Hematopoietic multipotent progenitor cell treated with erythropoietin and hydrocortisone succinate and interleukin-3 and kit ligand, for 6 days (in vitro differentiated cells): Measurements from ENCODE around the gene APOA1.
A peak's percentile ranks its signal among the peaks of the same experiment; 100 is the strongest.
"Not testable (repeated sequence)": the region's sequence is repeated elsewhere in the genome, so short reads cannot be mapped to it uniquely, and the experiment has no call there.

ENCODE experiments used
- DNase-seq: peaks from one replicate; pipeline ENCODE4 v3.0.0-alpha.2; 2015

The APOA1 gene

DNA sequence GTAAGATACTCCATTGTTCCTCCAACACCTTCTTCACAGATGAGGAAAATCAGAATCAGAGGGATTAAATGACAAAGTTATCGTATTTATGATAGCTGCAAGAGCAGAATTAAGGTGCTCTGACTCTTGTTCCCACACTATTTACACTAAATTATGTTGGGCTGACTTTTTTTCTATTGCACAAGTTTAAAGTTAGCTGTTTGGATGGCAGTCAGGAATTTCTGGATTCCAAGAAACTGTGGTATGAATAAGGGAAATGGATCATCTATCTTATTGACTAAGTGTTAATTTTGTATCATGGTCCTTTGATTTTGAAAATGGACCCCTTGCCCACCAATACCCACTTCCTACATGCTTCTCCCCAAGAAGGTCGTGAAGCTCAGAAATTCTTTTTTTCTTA is 19.9 kb upstream of the APOA1 start:
- DNase-seq = no peak

DNA sequence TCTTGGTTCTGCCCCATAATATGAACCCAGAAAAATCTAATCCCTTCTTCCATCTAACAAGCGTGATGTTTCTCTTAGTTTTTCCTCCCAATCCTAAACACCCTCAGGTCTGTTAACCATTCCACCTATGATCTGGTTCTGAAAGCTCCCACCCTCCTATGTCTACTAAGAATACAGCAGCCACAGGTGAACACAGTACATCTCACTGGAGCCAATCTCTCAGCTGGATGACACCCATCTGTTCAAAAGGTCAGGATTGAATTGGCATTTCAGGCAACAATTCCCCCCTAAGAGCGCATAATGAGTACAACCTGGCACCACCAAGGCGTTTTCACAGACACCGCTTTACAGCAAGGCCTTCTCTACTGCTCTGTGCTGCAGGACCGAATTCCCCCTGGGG is 19.0 kb upstream of the APOA1 start:
- no peak for DNase-seq

DNA sequence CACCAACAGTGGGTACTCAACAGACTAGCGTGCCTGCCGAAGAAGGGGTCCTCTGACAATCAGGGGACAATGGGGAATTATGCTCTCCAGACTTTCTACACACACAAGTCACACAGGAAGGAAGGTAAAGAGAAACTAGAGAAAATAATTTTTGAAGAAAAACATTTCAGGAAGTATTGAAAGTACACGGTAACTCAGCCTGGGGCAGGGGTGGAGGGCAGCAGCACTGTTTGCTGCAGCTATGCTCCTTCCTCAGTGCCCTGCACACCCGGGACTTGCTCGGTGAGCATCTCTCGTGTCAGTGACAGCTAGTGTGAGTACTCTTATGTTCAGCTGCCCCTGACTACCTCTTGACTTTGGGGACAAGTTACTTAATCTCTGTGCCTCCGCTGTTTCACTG is 18.0 kb upstream of the APOA1 start:
- no peak for DNase-seq

DNA sequence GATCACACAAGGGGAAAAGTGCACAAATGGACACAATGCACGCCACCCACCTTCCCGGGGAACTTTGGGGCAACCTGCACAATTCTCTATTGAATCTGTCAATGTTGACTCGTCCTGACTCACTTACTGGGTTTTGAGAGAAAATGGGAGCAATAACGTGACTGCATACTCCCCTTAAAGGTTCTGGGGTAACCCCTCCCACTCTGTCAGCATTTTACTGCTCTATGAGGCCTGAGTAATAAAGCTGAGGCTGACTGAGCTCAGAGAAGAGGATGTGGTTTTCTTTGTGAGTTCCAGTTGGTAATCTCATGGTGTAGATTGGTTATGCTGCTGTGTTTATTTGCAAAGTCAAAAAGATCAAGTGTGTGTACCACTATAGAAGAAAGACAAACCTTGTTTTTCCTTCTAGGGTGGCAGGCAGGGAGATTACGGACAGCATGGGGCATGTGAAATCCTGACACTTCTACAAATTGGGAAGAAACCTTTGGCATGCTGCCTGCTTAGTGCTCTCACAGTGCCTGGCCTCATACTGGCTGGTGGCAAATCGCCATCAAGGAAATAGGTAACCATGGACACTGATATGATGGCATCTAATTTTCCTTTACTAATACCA is 16.1 kb upstream of the APOA1 start:
- peak; percentile 89 for DNase-seq

- DNase-seq = peak; percentile 59
These were observed 15.0 kb upstream of the APOA1 start for GRCh38 chr11:116852261-116853031.

GRCh38 chr11:116851626-116852025 is 14.2 kb upstream of the APOA1 start:
- peak; percentile 73 for DNase-seq

DNA sequence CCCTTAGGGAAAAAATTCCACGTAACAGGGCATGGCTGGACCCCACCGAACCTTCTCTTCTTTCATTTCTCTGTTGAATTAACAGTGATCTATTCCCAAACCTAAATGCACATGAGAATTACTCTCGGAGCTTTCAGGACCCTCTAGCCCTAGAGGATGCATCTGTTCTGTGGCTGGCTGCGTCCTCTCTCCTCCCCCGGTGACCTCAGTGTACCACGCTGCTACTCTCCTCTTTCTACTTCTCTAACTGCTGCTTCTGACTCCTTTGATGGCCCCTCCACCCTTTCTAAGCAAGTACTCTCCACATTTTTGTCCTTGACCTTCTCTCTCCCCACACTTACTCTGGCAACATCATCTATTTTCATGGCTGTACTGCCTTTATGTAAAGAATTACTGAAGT is 12.1 kb upstream of the APOA1 start:
- DNase-seq = no peak

DNA sequence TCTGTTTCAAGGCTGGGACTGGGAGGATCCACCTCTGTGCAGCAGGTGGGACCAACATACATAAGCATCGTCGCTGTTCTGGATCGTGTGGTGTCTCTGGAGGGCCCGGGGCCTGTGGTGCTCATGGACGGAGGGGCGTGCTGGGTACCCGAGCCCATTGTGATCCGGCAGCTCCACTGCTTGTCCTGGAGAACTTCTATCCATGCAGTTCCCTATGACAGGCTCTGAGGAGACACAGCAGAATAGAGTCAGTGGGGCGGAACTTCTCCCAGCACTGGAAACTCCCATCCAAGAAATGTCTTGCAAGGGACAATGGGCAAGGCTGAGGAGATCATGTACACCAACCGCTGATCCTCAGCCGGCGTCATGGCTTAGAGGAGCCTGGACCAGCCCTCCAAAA is 11.6 kb upstream of the APOA1 start:
- no peak for DNase-seq

DNA sequence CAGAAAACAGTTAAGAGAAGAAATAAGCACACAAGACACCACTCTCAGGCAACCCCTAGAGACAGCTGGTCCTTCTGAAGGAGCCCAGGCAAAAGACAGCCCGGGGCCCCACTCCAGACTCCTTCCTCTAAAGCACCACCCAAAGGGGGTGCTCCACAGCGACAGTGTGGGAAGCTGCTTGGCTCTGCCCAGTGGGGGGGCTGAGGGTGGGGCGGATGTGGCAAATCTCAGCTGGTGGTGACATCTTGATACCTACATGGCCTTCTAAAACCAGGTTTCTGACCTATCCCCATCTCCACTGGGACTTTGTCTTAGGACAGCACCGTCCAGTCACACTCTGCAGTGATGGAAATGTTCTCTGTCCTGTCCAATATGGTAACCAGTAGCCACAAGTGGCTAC is 10.2 kb upstream of the APOA1 start:
- DNase-seq = no peak

GRCh38 chr11:116844722-116845121 is 7.3 kb upstream of the APOA1 start:
- no peak for DNase-seq

DNA sequence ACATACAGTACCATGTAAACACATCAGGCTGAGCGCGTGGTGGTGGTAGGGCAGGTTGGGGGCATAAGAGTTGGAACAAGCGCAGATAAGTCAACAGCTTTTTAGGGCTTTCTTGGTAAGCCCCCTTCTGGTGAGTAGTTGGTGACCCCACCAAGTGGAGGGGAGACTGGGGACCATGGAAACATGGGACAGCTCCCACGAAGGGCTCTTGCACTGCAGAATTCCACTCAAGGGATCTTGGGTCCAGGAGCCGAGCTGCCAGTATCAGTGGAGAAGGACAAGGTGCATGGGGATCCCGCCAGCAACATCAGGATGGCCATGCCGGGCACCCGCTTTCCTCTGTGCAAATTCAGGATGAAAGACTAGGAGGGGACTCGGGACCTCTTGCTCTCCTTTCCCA is 6.2 kb upstream of the APOA1 start:
- DNase-seq = no peak

- no peak for DNase-seq
These were observed 5.5 kb upstream of the APOA1 start for GRCh38 chr11:116842909-116843308.

DNA sequence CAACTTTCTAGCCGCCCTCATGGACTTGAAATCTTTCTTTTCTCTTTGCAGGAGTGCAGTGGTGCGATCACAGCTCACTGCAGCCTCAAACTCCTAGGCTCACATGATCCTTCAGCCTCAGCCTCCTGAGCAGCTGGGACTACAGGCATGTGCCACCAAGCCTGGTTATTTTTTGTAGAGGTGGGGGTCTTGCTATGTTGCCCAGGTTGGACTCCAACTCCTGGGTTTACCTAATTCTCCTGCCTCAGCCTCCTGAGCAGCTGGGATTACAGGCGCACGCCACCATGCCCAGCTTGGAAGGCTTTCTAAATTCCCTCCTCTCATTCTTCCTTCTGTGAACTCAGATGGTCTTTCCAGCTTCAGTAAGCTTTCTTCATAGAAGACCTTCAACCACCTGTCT is 4.7 kb upstream of the APOA1 start:
- no peak for DNase-seq

DNA sequence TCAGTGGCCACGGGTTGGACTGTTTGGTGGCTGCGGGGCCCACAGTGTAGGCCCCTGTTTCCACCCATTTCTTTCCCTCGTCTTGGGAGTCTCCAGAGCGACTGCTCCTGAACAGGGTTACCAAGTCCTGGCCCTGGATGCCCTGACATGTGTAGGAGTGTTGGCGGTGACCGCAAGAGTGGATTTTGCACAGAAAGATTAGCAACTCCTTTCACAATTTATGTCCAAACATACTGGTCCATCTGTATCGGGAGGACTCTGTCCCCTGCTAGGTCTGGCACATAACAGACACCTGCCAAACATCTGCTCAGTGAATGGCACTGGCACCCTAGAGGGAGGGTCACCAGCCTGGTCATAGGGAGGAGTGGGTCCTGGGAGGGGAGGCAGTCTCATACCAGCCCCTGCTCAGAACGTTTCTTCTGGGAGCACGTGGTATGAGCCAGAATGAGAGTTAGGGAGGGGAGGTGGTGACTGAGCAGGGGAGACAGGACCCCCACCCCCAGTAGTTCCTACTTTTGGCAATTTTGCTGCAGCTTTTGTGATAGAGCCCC is 3.4 kb upstream of the APOA1 start:
- no peak for DNase-seq

GRCh38 chr11:116840224-116840745 is 2.9 kb upstream of the APOA1 start:
- peak; percentile 33 for DNase-seq

- no peak for DNase-seq
These were observed 1.1 kb upstream of the APOA1 start for GRCh38 chr11:116838321-116839084.

DNA sequence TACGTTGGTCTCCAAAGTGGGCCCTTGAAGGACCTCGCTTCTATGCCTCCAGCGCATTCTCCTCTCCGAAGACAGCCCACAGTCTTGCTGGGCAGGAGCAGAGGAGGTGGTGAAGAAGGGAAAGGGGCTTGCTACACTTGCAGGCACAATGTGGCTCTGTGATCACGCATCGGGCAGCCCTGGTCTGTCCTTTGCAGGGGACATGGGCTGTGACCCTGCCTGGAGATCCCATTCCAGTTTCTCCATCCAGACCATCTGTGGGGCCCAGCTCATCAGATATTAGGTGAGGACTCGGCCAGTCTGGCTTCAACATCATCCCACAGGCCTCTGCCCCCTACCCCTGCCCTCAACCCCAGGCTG is 810 bp downstream of the APOA1 start:
- no peak for DNase-seq

DNA sequence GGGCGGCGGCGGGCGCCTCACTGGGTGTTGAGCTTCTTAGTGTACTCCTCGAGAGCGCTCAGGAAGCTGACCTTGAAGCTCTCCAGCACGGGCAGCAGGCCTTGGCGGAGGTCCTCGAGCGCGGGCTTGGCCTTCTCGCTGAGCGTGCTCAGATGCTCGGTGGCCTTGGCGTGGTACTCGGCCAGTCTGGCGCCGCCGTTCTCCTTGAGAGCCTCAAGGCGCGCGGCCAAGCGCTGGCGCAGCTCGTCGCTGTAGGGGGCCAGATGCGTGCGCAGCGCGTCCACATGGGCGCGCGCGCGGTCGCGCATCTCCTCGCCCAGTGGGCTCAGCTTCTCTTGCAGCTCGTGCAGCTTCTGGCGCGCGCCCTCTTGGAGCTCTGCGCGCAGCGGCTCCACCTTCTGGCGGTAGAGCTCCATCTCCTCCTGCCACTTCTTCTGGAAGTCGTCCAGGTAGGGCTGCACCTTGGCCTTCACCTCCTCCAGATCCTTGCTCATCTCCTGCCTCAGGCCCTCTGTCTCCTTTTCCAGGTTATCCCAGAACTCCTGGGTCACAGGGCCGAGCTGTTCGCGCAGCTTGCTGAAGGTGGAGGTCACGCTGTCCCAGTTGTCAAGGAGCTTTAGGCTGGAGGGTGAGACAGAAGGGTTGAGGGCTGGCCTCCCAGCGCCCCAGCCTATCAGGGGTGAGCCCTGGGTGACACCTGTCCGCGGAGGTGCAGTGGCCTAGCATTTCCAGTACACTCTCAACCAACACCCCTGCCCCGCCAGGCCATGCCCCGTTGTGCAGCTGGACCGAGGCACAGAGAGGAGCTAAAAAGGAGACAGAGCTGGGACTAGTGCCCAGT is 1.4 kb downstream of the APOA1 start:
- peak; percentile 95 for DNase-seq

DNA sequence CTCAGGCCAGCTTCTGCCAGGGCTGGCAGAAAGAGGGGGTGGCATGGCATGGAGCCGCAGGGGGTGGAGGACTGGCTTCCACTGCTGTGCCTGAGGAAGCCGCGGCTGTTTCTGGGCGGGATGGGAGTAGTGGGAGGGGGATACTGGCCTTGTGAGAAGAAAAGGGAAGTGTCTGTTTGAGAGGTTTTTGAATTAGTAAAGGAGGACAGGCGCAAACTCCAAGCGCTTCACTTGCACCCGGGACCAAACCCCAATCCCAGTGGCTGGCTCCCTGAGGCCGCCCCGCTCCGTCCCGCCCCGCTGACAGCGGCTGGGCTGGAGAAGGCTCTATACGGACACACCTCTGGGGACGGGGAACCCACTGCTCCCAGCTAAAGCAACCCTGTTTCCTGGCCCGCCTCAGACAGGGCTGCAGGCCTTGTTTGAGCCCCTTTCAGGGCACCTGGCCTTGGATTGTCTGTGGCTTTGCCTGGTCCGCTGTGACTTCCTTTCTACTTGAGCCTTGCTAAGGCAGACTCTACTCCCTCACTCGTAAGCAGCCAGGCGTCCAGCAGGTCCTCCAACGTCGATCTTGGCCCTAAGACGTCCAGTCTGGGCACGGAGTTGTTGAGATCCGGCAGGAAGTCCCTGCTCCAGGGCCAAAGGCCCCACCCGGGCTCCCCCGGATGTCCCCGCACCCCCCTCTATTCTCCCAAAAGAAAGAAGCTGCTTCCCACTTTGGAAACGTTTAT is 2.2 kb downstream of the APOA1 start:
- peak; percentile 49 for DNase-seq

- DNase-seq = not testable (repeated sequence)
These were observed 2.8 kb downstream of the APOA1 start for GRCh38 chr11:116834535-116835041.

- DNase-seq = no peak
These were observed 3.4 kb downstream of the APOA1 start for GRCh38 chr11:116833816-116834534.
